ENCODE measurements around the gene WWOX.

Gene WWOX

GRCh38 chr16:79104567-79104966, 1005.1 kb downstream of the WWOX start:
- no peak for DNase-seq (ENCODE audit: low spot score)

GRCh38 chr16:79107301-79107700, 1007.8 kb downstream of the WWOX start:
- no peak for DNase-seq (ENCODE audit: low spot score)

GRCh38 chr16:79109771-79110170, 1010.3 kb downstream of the WWOX start:
- no peak for DNase-seq (ENCODE audit: low spot score)

GRCh38 chr16:79110242-79110641, 1010.8 kb downstream of the WWOX start:
- no peak for DNase-seq (ENCODE audit: low spot score)

GRCh38 chr16:79110953-79111352, 1011.5 kb downstream of the WWOX start:
- no peak for DNase-seq (ENCODE audit: low spot score)

DNA sequence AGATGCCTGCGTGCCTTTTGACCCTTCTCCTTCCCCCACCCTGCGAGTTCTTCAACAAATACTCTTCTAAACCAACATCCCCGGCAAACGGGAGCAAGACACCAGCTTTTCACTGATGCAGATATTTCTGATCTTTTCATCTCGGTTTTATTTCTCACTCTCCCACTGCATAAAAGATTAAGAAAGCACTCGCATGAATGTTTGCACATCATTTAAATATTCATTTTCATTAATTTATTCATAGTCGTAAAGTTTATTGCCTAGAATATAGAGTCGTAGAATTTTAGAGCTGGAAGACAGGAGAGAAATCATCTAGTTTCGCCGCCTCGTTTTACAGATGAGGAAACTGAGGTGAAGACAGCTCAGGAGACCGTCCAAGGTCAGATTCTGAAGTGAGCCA, 1013.0 kb downstream of the WWOX start:
- no peak for DNase-seq (ENCODE audit: low spot score)

DNA sequence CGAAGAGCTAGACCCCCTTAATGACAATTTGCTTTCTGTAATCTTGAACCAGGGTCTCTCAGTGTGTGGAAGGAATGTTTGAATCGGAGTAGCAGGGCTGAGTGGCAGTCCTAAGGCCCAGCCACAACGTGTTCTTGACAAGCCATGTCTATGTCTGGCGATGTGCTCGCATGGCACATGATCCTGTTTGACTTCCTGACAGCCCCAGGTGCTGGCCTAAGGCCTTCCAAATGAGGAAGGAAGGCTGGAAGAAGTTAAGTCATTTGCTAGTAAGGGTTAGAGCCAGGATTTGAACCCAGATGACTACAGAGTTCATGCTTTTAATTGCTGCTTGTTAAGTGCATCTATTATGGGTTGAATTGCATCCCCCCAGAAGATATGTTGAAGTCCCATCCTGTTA, 1014.4 kb downstream of the WWOX start:
- no peak for DNase-seq (ENCODE audit: low spot score)

GRCh38 chr16:79114759-79115158, 1015.3 kb downstream of the WWOX start:
- no peak for DNase-seq (ENCODE audit: low spot score)

DNA sequence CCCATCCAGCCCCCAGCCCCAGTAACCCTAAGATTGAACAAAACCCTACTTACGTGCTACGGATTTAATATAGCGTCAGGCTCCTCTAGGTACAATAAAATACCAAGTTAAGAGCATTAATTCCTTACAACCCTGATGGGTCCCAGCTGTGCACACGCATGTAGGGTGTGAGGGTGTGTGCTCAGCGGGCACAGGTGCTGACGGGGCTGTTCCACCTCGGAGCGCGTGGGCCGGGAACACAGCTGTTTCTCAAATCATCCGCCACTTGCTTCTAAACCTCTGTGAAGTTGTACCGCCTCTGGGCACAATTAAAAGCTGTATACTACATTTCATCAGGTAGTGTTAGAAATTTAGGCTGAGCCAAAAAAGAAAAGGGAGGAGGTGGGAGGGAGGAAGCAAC, 1022.5 kb downstream of the WWOX start:
- no peak for DNase-seq (ENCODE audit: low spot score)

DNA sequence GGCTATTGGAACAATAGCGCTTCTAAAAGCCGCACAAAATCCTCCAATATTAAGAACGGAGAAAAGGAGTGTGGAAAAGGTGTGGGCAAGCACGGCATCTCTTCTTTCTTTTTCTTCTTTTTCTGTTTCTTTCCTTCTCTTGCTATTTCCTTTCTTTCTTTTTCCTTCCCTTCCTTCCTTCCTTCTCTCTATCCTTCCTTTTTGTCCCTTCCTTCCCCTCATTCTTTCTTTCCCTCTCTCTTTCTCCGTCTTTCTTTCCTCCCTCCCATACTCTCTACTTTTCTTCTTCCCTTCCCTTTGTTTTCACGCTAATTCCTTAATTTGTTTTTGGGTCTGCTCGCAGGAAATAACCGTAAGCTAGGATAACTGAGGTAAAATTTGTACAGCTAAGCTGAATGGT, 1022.9 kb downstream of the WWOX start:
- no peak for DNase-seq (ENCODE audit: low spot score)

GRCh38 chr16:79124016-79124756, 1024.7 kb downstream of the WWOX start:
- no peak for DNase-seq (ENCODE audit: low spot score)

DNA sequence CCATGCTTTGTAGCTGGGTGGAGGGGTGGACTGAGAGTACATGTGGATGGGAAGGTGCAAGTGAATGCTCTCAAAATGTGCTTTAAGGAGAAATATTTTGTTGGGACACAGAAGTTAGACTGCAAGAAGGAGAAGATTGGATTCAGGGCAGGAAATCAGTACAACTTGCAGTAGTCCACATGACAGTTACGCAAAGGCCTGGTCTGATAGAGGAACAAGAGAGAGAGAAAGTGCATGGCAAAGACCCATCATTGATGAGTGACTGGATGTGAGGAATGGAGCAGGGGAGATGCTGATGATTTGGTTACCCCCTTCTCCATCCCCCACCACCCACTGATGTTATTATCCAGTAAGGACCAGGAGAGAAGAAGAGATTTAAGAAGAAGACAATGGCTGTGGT, 1028.3 kb downstream of the WWOX start:
- no peak for DNase-seq (ENCODE audit: low spot score)

GRCh38 chr16:79128706-79129105, 1029.3 kb downstream of the WWOX start:
- DNase-seq (ENCODE audit: low spot score): no peak

GRCh38 chr16:79130616-79131015, 1031.2 kb downstream of the WWOX start:
- no peak for DNase-seq (ENCODE audit: low spot score)

- no peak for DNase-seq (ENCODE audit: low spot score)
These were observed 1032.0 kb downstream of the WWOX start for GRCh38 chr16:79131321-79132075.

DNA sequence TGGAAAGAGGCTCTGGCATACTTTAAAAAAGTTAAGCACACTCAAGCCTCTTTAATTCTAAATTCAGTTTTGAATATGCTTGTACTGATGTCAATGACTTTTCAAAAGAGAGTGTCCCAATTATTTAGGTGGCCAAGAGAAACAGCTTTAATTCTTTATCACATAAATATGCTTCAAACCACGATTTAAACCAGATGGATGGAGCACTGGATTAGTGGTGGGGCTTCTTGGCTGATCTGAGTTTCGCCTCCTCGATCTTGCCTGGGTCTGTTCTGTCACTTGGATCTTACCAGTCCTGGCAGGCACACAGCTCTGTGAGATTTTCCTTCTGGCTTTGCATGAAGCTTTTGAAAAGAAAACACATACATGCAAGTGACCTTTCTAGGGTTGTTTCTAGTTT, 1033.2 kb downstream of the WWOX start:
- no peak for DNase-seq (ENCODE audit: low spot score)

DNA sequence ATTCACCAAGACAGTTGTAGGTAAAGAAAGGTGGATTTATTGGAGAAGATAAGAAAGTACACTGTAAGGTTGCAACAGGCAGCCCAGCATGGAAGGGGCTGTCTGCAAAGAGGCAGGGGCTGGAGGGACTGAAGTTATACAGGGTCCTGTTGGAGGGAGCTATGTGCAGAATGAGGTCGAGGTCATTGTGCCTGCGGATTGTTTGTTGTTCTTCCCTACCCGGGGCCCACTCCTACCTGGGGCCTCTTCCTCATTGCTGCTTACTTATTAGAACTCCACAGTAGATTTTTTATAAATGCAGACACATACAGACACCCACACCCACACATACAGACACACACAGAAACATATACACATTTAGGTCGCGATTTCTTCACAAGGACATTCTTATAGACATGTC, 1034.8 kb downstream of the WWOX start:
- no peak for DNase-seq (ENCODE audit: low spot score)

- no peak for DNase-seq (ENCODE audit: low spot score)
These were observed 1037.5 kb downstream of the WWOX start for GRCh38 chr16:79136955-79137354.

GRCh38 chr16:79137426-79137939, 1038.0 kb downstream of the WWOX start:
- no peak for DNase-seq (ENCODE audit: low spot score)

DNA sequence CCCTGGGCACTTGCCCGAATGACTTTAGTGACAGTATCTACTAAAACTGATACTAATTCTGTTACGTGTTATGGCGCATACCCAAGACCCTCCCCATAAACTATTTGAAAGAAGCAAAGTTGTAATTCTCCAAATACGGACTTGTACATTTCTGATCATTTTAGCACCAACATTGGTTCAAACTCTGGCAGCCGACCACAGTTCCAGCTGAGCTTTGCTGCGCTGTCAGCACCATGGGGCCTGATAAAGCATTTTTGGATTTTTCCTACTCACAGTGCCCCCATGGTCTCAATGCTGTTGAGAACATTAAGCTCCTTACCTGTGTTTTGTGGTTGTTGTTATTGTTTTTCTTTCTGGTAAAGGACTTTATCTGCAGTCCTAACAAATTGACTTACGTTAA, 1040.3 kb downstream of the WWOX start:
- no peak for DNase-seq (ENCODE audit: low spot score)

DNA sequence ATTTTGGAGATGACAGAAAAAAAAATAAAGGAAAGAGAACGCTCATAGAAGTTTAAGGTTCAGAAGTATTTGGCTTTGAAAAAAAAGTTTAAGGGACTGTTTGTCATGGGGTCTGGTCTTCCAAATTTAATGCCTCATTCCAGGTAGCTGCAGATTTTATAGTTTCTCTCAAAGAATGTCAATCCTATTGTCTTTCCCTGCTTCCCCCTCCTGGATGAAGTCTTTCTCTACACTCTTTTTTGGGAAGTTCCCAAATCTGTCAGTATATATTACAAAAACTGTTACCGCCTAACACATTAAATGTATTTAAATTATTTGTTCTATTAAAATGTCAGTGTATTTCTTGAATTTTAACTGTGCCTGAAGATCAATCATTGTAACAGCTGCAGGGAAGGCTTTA, 1043.6 kb downstream of the WWOX start:
- DNase-seq (ENCODE audit: low spot score): no peak

DNA sequence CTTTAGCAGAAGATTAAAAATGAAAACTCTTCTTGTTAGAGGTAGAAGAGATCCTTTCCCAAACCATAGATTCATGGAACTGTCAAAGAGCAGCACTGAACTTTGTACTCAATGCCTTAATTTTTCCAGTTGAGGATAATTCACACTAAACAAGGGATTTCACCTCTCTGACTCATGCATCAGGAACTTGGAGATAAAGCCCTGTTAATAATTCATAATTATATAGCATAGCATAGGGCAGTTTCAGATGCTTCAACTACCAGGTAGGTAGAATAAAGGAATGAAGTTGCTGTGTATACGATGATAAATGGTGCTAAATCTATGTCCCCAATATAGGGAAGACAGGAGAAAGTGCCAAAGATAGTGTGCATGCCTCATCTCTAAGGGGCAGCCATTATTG, 1050.7 kb downstream of the WWOX start:
- DNase-seq (ENCODE audit: low spot score): no peak

GRCh38 chr16:79150632-79151310, 1051.3 kb downstream of the WWOX start:
- DNase-seq (ENCODE audit: low spot score): no peak

All from AG08395 (cell line).